OCI-LY1 (cell line): Measurements from ENCODE around the gene KCNE2.

Experiments used
- CTCF ChIP-seq: fragments of 200-600 bp; sonication (generic), shearing (Covaris generic); IDR thresholded peaks from 2 replicates; pipeline ENCODE4 v1.5.1; 2017; ENCODE audit warnings: mild to moderate bottlenecking, antibody characterized with exemption, low read length, moderate library complexity, mixed read lengths
- EZH2 ChIP-seq: fragments of 200-600 bp; sonication (generic), shearing (Covaris generic); IDR thresholded peaks from 2 replicates; pipeline ENCODE4 v1.8.0; 2017; ENCODE audit warnings: borderline replicate concordance, mixed run types, mild to moderate bottlenecking, antibody characterized with exemption, low read length, moderate library complexity, mixed read lengths

GRCh38 chr21:34367320-34367935, 3.6 kb downstream of the KCNE2 start:
- peak; percentile 74 for TF ChIP-seq CTCF
- TF ChIP-seq EZH2 = no peak
